ENCODE results near the gene MLC1.

GRCh38 chr22:50030297-50031188, 54.7 kb downstream of the MLC1 start:
- TF ChIP-seq CTCF (conservative IDR thresholded peaks at IDR 0.05; ENCODE audit: low read length): peak; percentile 77
- no peak for TF ChIP-seq EZH2phosphoT487 (IDR thresholded peaks at IDR 0.05; ENCODE audit: borderline replicate concordance)
